GM10847 (cell line): Measurements from ENCODE around the gene MGAT4C.

Source experiments
- POLR2A ChIP-seq: IDR thresholded peaks from 2 replicates; pipeline ENCODE4 v1.6.1; 2011; ENCODE audit not compliant: insufficient read length; ENCODE audit errors: extremely low read depth

Gene MGAT4C

DNA sequence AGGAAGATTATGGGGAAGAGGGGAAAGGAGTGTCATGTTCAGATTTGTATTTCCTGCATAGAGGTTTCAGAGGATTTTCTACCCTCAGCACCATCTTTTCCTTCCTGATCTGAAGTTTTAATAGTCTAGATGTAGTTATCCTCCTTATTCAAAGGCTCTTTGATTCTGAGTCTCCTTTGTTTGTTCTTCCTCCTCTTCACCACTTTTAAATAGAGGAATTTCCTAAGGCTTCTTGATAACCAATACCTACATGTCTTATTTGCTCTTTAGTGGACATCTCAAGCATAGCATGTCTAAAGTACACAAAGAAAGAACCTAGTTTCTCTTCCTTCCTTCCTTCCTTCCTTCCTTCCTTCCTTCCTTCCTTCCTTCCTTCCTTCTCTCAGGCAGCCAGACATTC, 8.3 kb downstream of the MGAT4C start:
- no peak for TF ChIP-seq POLR2A

GRCh38 chr12:86241600-86241999, 14.6 kb downstream of the MGAT4C start:
- no peak for TF ChIP-seq POLR2A

- TF ChIP-seq POLR2A: no peak
Measured at GRCh38 chr12:86234316-86234855, 21.8 kb downstream of the MGAT4C start.

DNA sequence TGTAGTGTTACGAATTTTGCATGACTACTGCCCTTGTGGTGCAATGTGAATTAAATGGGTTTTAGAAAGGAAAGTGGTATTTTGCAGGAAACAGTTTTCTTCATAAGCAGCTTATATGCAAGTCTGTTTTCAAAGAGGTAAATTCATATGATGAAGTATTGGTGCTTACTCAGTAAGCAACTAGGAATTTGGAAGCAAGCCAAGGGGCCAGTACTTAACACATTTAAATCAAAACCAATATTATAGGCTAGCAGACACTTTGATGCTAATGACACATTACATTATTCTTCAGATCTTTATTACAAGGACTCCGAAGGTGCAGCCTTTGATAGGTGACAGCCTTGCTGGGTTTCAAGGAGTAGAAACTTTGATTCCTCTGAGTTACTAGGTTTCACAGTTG, 23.1 kb downstream of the MGAT4C start:
- no peak for TF ChIP-seq POLR2A

- TF ChIP-seq POLR2A: no peak
Measured at GRCh38 chr12:86230516-86231146, 25.6 kb downstream of the MGAT4C start.

- no peak for TF ChIP-seq POLR2A
Measured at GRCh38 chr12:86229772-86230171, 26.4 kb downstream of the MGAT4C start.

- no peak for TF ChIP-seq POLR2A
Measured at GRCh38 chr12:86228656-86229055, 27.5 kb downstream of the MGAT4C start.

DNA sequence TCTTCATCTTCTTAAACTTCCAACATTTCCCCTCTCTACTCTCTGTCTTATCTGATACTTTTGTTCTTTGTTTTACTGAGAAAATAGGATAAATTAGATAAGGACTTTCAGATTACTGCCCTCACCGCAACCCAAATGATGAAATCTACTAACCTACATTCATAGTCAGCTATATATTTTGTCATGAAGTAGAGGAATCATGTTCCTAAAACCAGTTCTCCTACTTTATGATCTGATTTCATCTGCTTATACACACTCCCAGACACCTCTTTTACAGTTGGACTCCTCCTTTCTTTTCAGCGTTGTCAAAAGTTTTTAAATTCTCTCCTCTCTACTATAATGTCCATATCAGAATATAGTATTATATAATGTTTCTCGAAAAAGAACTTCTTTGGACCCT, 29.7 kb downstream of the MGAT4C start:
- TF ChIP-seq POLR2A: no peak

DNA sequence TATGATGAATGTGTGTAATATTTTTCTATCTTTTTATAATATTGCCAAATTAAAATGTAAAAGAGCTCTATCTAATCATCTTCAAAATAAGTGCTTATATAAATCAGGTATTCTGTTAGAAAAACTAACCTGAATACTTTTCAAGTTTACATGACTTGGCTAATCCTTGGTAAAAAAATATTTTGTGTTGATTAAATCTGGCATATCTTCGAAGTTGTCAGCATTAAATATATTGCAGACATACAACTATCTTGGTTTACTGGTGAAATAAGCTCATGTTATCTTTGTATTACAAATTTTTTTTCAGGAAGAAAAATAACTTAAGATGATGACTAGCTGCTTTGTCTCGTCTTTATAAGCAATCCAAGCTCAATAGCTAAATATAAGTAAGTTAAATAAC, 39.6 kb downstream of the MGAT4C start:
- no peak for TF ChIP-seq POLR2A

- no peak for TF ChIP-seq POLR2A
Measured at GRCh38 chr12:86213012-86213411, 43.2 kb downstream of the MGAT4C start.

DNA sequence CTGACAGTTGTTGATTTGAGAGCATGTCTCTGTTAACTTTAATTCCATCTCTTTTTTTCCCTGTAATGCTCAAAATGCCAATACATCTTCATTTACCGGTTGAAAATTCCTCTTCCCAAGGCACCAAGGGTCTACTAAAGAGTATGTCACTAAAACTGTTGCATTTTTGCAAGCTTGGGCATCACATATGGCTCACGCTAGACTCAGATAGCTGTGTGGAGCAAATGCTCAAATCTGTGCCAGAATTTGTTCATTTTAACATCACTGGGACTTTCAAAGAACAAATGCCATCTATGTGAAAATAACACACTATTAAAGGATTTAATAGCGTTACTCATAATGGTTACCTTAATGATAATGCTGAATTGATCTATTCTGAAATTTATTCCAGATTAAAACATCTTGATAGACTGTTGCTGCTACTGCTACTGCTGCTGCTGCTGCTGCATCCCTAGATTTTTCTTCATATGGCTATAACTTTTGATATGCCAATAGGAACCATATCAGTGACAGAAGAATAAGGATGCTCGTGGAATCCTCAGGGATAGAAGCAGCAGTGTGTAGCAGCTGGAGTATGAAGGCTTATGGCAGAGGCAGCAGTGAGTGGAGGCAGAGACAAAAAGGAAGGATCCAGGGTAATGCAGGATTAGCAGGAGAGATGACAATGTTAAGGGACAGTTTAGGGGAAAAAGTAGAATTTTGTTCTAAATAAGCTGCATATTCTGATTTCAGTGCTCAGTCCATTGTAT, 57.3 kb downstream of the MGAT4C start:
- no peak for TF ChIP-seq POLR2A

- TF ChIP-seq POLR2A: no peak
Measured at GRCh38 chr12:86196465-86196864, 59.7 kb downstream of the MGAT4C start.

GRCh38 chr12:86194721-86195120, 61.5 kb downstream of the MGAT4C start:
- TF ChIP-seq POLR2A: no peak

DNA sequence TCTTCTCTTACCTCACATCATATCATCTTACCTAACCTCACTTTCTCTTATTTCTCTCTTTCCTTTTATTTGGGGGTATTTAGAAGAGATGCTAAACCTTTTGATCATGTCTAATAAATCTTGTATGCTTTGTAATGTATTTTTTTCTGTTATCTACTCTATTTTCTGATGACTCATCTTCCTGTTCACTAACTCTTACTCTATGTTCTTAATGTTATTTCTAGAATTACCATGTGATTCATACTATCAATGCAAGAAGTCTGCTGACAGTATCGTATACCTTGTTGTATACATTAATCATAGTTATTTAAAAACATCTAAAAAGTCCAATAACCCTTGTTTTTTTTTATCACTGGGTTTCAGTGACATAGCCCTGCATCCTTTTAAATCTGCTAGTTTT, 62.3 kb downstream of the MGAT4C start:
- TF ChIP-seq POLR2A: no peak

- no peak for TF ChIP-seq POLR2A
Measured at GRCh38 chr12:86188226-86188625, 68.0 kb downstream of the MGAT4C start.

- TF ChIP-seq POLR2A: no peak
Measured at GRCh38 chr12:86186449-86186848, 69.7 kb downstream of the MGAT4C start.

DNA sequence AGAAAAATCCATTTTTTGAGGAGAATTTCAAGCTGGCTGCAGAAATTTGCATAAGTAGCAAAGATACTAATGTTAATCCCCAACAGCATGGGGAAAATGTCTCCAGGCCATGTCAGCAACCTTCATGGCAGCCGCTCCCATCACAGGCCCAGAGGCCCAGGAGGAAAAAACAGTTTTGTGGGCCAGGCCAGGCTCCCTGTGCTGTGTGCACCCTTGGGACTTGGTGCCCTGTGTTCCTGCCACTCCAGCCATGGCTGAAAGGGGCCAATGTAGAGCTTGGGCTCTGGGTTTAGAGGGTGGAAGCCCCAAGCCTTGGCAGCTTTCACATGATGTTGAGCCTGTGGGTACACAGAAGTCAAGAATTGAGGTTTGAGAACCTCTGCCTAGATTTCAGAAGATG, 76.3 kb downstream of the MGAT4C start:
- TF ChIP-seq POLR2A: no peak

DNA sequence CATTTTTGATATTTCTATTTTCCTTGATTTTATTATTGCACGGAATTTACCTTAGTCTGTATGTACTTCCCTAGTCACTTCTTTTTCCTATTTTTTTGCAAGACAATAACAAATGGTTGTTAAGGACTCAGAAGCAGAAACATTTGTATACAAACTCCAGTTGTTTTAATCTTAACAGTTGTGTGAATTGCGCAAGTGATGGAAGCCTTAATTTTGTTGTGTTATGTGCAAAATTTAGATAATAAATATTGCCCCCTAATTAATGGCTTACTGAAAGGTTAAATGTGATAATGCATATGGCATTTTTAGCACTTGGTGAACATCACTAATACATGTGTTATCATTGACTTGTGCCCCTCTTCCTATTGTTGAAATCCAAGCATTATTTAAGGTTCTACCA, 82.0 kb downstream of the MGAT4C start:
- TF ChIP-seq POLR2A: no peak
